HT-29 (cell line): Measurements from ENCODE around the gene GNG5. TPM values are rescaled to one million over a fixed set of nuclear protein-coding genes. Genes with fewer than 3 reads are reported as not detected.
"Not testable (repeated sequence)": the region's sequence is repeated elsewhere in the genome, so short reads cannot be mapped to it uniquely, and the experiment has no call there.

Experiments
- DNase-seq: peaks from one replicate; pipeline ENCODE4 v3.0.0-alpha.2; 2015; ENCODE audit warnings: low spot score
- total RNA-seq: library from RNA; depleted of rRNA; stranded (reverse); fragments of >200 nt; shearing (Covaris generic); gene quantifications from 2 replicates; pipeline ENCODE4 v1.2.3, GENCODE V29; 2014; rRNA removed

The GNG5 gene
- total RNA-seq, 1 experiment from 2014 or later, result 32.7 TPM

GRCh38 chr1:84489766-84490165, 16.6 kb downstream of the GNG5 start:
- no peak for DNase-seq

GRCh38 chr1:84488107-84488506, 18.3 kb downstream of the GNG5 start:
- DNase-seq, result no peak

DNA sequence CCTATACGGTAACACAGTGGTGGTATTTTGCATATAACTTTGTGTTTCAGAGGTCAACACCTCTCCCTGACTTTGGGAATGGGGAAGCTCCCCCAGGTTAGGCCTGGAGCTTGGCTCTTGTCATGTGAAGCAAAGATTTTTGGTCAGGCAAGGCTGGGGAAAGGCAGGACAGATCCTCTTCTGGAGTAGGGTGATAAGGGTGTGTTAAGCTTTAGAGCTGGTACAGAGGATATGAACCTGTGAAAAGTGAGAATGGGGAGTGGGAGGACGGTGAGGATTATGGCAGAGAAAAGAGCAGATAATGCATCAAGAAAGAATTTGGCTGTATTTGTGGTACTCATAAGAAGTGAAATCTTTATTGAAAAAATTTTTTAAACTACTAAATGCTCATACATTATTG, 25.1 kb downstream of the GNG5 start:
- DNase-seq, result no peak

GRCh38 chr1:84480650-84481049, 25.7 kb downstream of the GNG5 start:
- DNase-seq, result no peak

DNA sequence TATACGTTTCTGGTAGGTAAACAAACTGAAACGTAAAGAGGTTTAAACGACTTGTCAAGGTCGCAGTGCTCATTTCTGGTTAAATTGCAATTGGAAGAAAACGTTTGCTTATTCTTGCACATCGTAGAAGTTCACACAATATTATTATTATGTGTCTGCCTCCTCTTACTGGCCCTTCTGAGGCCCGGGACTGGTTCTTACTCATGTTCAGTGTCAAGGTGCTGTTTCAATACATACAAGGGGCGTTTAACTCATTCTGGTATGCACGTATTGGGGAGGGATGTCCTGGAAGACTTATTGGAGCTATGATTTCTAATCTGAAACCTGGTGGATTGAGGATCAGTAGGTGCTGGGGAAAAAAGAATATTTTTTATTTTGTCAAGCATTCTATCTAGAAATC, 26.4 kb downstream of the GNG5 start:
- no peak for DNase-seq

DNA sequence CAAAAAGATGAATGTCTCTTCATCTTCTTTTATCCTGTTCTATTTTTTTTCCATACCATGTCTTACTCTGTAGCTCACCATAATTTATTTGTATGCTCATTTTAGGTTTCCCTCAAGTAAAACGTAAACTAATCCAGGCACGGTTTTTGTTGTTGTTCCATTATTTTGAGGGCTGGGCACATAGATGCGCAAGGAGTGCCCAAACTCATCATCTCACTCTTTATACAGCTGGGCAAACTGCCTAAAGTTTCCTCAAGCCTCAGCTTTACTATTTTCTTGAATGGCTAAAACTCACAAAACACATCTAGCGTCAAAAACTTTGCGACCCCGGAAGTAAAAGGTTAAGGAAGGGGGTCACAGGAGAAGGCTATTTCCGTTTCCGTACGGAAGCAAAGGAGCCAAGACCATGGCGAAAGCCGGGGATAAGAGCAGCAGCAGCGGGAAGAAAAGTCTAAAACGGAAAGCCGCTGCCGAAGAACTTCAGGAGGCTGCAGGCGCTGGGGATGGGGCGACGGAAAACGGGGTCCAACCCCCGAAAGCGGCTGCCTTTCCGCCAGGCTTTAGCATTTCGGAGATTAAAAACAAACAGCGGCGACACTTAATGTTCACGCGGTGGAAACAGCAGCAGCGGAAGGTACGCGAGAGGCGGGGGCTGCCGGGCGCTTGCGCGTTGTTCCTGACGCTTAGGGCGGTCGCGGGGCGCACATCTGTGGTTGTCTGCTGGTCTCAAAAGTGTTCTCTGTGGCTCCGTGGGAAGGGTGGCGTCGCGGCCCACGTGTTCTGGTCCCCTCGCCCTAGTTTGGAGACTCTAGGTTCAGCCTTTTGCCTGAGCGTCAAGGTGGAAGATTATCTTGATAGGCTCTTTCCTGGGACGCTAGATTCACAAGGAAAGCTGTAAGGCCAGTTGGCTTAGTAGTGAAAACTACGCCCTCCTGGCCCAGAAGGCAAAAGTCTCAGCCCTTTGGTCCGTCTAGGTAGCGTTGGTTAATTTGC, 27.2 kb downstream of the GNG5 start, which contains the start of gene RPF1:
Gene RPF1, plus strand, starts transcription at position 391 of the 993 bp plus-strand sequence. Its CDS starts 16 bp downstream, at position 407.
- peak; percentile 84 for DNase-seq

GRCh38 chr1:84476225-84476624, 30.2 kb downstream of the GNG5 start:
- DNase-seq, result no peak

DNA sequence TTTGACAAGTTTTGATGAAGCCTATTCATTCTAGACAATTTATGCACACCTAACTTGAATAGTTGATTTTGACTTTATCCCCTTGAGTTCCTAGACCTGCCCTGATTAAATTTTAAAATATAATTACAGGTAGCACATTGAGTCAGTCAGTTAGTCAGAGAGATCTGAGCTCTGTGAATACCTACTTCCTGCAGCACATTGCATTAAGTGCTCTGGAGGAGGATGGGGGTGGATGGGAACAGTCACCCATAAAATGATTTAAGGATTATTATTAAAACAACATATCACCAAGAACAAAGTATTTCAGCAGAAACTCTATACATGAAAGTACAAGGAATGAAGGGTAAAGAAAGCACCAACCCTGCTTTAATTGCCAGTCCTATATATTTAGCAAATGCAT, 39.1 kb downstream of the GNG5 start:
- DNase-seq, result no peak

DNA sequence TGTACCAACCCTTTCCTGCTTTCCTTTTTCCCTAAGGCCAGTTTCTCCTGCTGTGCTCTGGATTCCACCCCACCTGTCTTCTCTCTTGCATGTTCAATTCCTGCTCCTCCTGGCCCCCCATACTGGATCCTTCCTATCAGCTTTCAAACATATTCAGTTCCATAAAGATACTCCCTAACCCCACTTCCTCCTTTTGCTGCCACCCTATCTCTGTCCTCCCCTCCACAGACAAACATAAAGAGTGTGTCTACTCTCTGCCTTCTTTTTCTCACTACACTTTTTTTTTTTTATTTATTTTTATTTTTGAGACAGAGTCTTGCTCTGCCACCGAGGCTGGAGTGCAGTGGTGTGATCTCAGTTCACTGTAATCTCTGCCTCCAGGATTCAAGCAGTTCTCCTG, 44.3 kb downstream of the GNG5 start:
- DNase-seq, result no peak

DNA sequence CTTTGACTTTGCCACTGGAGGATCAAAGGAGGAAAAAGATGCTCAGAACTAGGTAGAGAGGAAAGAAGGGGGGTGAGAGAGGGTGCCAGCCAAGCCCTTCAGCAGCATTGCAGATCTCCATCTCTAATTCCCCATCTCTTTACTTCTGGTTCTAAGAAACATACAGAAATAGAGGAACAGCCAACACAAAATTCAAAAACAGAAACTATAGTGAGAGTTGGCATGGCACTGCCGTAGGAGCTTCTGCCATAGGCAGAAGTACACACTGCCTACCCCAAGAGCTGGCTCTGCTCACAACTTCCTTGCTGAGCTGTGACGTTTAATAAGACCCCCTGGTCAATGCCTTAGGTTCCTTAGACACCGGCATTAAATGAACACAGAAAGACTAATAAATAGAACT, 53.9 kb downstream of the GNG5 start:
- DNase-seq, result no peak

DNA sequence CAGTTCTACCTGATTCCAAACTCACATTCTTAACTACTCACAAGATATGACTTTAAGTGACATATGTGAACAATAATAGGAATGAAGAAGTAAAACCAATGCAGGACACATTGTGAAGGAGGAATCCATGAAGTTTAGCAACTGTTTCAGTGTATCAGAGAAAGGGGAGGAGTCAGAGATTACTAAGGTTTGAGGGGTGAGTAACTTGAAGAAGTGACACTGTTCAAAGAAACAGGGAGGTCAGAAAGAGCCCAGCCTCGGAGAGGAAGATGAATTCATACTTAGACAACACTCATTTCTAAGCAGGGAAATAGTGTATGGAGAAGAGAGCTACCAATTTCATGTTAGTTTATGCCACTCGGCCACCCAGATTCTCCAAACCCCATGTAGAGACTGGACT, 55.5 kb downstream of the GNG5 start:
- DNase-seq, result no peak

DNA sequence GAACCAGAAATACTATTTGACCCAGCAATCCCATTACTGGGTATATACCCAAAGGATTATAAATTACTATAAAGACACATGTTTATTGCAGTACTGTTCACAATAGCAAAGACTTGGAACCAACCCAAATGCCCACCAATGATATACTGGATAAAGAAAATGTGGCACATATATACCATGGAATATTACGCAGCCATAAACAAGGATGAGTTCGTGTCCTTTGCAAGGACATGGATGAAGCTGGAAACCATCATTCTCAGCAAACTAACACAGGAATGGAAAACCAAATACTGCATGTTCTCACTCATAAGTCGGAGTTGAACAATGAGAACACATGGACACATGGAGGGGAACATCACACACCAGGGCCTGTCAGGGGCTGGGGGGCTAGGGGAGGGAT, 57.7 kb downstream of the GNG5 start:
- not testable (repeated sequence) for DNase-seq

Other genes starting within 250 kb of the GNG5 start
- gene SAMD13, start 204.9 kb downstream of the GNG5 start, total RNA-seq, result 0.43 and 0.60 TPM in 2 replicates
- not detected in 2 replicates for gene DNASE2B, start 108.1 kb downstream of the GNG5 start, total RNA-seq
- gene RPF1, start 27.3 kb downstream of the GNG5 start, total RNA-seq, result 38.0 and 42.6 TPM in 2 replicates
- 1.0 and 1.3 TPM in 2 replicates for gene SPATA1, start 195 bp downstream of the GNG5 start, total RNA-seq
- 1.8 and 2.8 TPM in 2 replicates for gene CTBS, start 67.9 kb upstream of the GNG5 start, total RNA-seq
- gene SSX2IP, start 183.9 kb upstream of the GNG5 start, total RNA-seq, result 4.4 and 6.1 TPM in 2 replicates